Body of pancreas (tissue), 4 donors: ENCODE measurements around the gene HAND1.

Experiments used
- CTCF ChIP-seq, 7 experiments: fragments of 450-650 bp in 4 of 7; fragments of 200-600 bp in 3 of 7; sonication (generic) in 3 of 7; IDR thresholded peaks; one replicate each; pipeline ENCODE4 v1.5.1; 2016 to 2019; ENCODE audit warnings: antibody characterized with exemption in 7 of 7
- POLR2A ChIP-seq, 3 donors: fragments of 450-650 bp; IDR thresholded peaks; one replicate each; pipeline ENCODE4 v1.6.1; 2016; ENCODE audit warnings: antibody characterized with exemption in 3 of 3, mild to moderate bottlenecking in 2 of 3

GRCh38 chr5:154484393-154485095 lies 6.5 kb upstream of the HAND1 start:
- TF ChIP-seq CTCF (IDR thresholded peaks at IDR 0.05) (no peak), POLR2A (IDR thresholded peaks at IDR 0.05) (no peak)
